GM12878 (cell line): ENCODE results near the gene KLRC2. TPM values are rescaled to one million over a fixed set of nuclear protein-coding genes. Genes with fewer than 3 reads are reported as not detected.
A peak's percentile ranks its signal among the peaks of the same experiment; 100 is the strongest.
"Not testable (repeated sequence)": the region's sequence is repeated elsewhere in the genome, so short reads cannot be mapped to it uniquely, and the experiment has no call there.

Source experiments
- ATAC-seq: fragments of 200-7000 bp; cut with Tn5 transposase; 3 replicates; pipeline ENCODE4 v1.9.1; 2020; ENCODE audit warnings: mild to moderate bottlenecking, moderate library complexity
- BruUV-seq: library from RNA; stranded (reverse); fragments of 400-500 nt; replicated peaks from 2 replicates; lab custom pipeline; 2021; lab: Mats Ljungman, UMichigan
- CTCF ChIA-PET: fragments of 300-600 bp; sonication (Branson Sonifier 250); formaldehyde crosslinking; extraction: SDS; loops from one replicate; lab custom pipeline; 2021; ENCODE audit warnings: inconsistent platforms; lab: Yijun Ruan, JAX
- POLR2A ChIA-PET: fragments of 350-600 bp; formaldehyde crosslinking; extraction: SDS; loops from one replicate; lab custom pipeline; 2021; ENCODE audit warnings: inconsistent platforms; lab: Charles Lee
- RAD21 ChIA-PET: fragments of 300-600 bp; sonication (Branson Sonifier 250); formaldehyde crosslinking; loops from one replicate; lab custom pipeline; 2023; ENCODE audit warnings: antibody characterized with exemption; ENCODE audit not compliant: unreplicated experiment; lab: Charles Lee
- SMC1A ChIA-PET: fragments of 300-600 bp; sonication (Branson Sonifier 250); formaldehyde crosslinking; loops from one replicate; lab custom pipeline; 2023; ENCODE audit not compliant: unreplicated experiment, uncharacterized antibody; lab: Charles Lee
- DNase-seq: peaks from one replicate; pipeline ENCODE4 v3.0.0-alpha.2; 2011; ENCODE audit warnings: low read depth, low spot score
- FAIRE-seq: peaks from 3 replicates; lab custom pipeline; 2011; peaks lifted over from hg19 to GRCh38; lab: Jason Lieb, UNC
- H2AFZ ChIP-seq: 2 replicates; pipeline ENCODE4 v1.6.0; 2011; ENCODE audit warnings: low read depth, low read length, control low read depth; ENCODE audit not compliant: control insufficient read depth
- H3K27ac ChIP-seq: 2 replicates; pipeline ENCODE4 v1.5.1; 2011; ENCODE audit warnings: control low read depth; ENCODE audit not compliant: control insufficient read depth, insufficient read depth
- H3K27me3 ChIP-seq, 2 experiments: replicated peaks in 1 of 2; 2 replicates each; pipeline versions ENCODE4 v1.6.0 to v1.6.1; 2011; ENCODE audit warnings: low read length in 1 of 2; ENCODE audit not compliant: control insufficient read depth in 2 of 2, insufficient read depth in 2 of 2
- H3K36me3 ChIP-seq, 2 experiments: 2 replicates each; pipeline ENCODE4 v1.5.1; 2011; ENCODE audit warnings: low read length in 1 of 2; ENCODE audit not compliant: control insufficient read depth in 2 of 2, insufficient read depth in 2 of 2
- H3K4me1 ChIP-seq: 2 replicates; pipeline ENCODE4 v1.6.1; 2011; ENCODE audit warnings: mild to moderate bottlenecking, low read length, moderate library complexity, mixed read lengths; ENCODE audit not compliant: control insufficient read depth, insufficient read depth
- H3K4me2 ChIP-seq: 2 replicates; pipeline ENCODE4 v1.6.0; 2011; ENCODE audit warnings: control low read depth; ENCODE audit not compliant: control insufficient read depth, insufficient read depth
- H3K4me3 ChIP-seq: fragments of 200-600 bp; sonication (generic); 2 replicates; pipeline ENCODE4 v1.5.1; 2016
- H3K79me2 ChIP-seq: 2 replicates; pipeline ENCODE4 v1.6.0; 2011; ENCODE audit warnings: low read length; ENCODE audit not compliant: control insufficient read depth, insufficient read depth
- H3K9ac ChIP-seq: 2 replicates; pipeline ENCODE4 v1.8.0; 2011; ENCODE audit warnings: low read length, control low read depth, mixed read lengths; ENCODE audit not compliant: control insufficient read depth, insufficient read depth
- H3K9me3 ChIP-seq: replicated peaks from 3 replicates; pipeline ENCODE4 v1.5.1; 2011; ENCODE audit warnings: mild to moderate bottlenecking, low read length; ENCODE audit not compliant: control insufficient read depth, insufficient read depth
- H4K20me1 ChIP-seq: 2 replicates; pipeline ENCODE4 v1.6.0; 2011; ENCODE audit not compliant: control insufficient read depth, insufficient read depth
- JUNB ChIP-seq: IDR thresholded peaks from 2 replicates; pipeline ENCODE4 v1.6.1; 2016; ENCODE audit warnings: antibody characterized with exemption, mild to moderate bottlenecking
- WGBS: methylation state at CpG from one replicate; pipeline ENCODE4 v1.1.6; 2016; ENCODE audit warnings: low lambda C conversion rate; ENCODE audit not compliant: insufficient replicate concordance, insufficient coverage; ENCODE audit errors: missing lambda C conversion rate; 5-methylcytosine and 5-hydroxymethylcytosine counted together
- in situ Hi-C: fragments of 300-500 bp; cut with MboI; formaldehyde crosslinking; loops from 9 replicates; pipeline ENCODE4 v1.14.3; 2018; ENCODE audit warnings: mixed read lengths
- intact Hi-C: fragments of 100-400 bp; cut with micrococcal nuclease; formaldehyde crosslinking; loops from one replicate; pipeline ENCODE4 v1.14.2; 2022; ENCODE audit not compliant: unreplicated experiment
- polyA plus RNA-seq, 11 experiments: library from polyadenylated mRNA; depleted of rRNA in 4 of 11; unstranded in 6 of 11; stranded (reverse) in 5 of 11; fragments of >200 nt; fragmentation: Nextera tagmentation in 4 of 11; fragmentation: Illumina TruSeq in 1 of 11; extraction: Ambion mirVana in 4 of 11; extraction: Trizol in 1 of 11; gene quantifications; 1 replicate in 1 of 11; 2 replicates in 10 of 11; pipeline versions ENCODE4 v1.2.1 to v1.2.3, GENCODE V29; 2011 to 2016; ENCODE audit warnings: inconsistent platforms in 2 of 11, missing spikeins in 2 of 11, low read depth in 1 of 11
- total RNA-seq, 4 experiments: library from RNA; depleted of rRNA in 3 of 4; stranded (reverse); fragments of >200 nt in 3 of 4; fragmentation: Illumina TruSeq in 1 of 4; extraction: Trizol in 1 of 4; gene quantifications; 2 replicates each; pipeline versions ENCODE4 v1.2.1 to v1.2.3, GENCODE V29; 2013 to 2021

The KLRC2 gene
- total and polyA plus RNA-seq, 10 of the 15 experiments (the other 5 are each of a cell fraction or from before 2014, with no cell fraction given): 0.15 to 0.40 (median 0.20) TPM; not detected in 5

- FAIRE-seq (peak; percentile 94), ATAC-seq (peak; percentile 44)
- H3K4me3 ChIP-seq, DNase-seq, H3K27ac ChIP-seq, H3K4me2 ChIP-seq, intact Hi-C loops, CTCF ChIA-PET, H4K20me1 ChIP-seq, H3K79me2 ChIP-seq, BruUV-seq, H3K27me3 ChIP-seq, H3K9ac ChIP-seq, SMC1A ChIA-PET, RAD21 ChIA-PET, H3K4me1 ChIP-seq, in situ Hi-C loops, H2AFZ ChIP-seq, H3K36me3 ChIP-seq, POLR2A ChIA-PET, H3K9me3 ChIP-seq: not testable (repeated sequence)
- 11% methylated on average over 2 of the region's 3 CpGs for WGBS
Observed at GRCh38 chr12:10422159-10422558, 13.7 kb downstream of the KLRC2 start.

DNA sequence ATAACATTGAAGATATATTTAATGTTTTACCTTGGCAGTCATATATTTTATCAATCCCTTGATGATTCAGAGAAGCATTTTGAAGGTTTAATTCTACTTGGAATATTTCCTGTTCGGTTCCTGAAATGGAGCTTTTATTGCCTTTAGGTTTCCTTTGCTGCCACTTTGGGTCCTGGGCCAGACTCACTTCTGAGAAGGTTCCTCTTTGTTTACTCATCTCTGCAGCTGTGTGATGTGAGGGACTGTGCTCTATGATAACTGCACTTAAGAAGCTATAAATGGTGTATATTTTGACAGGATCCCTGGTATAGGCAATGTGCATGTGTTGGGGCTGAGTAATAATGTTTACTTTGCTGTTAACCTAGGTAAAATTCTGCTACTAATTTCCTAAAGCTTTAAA lies 15.5 kb downstream of the KLRC2 start, which contains the start of gene KLRC3:
Gene KLRC3, minus strand, starts transcription at position 262 of the 400 bp plus-strand sequence. Its CDS starts 45 bp downstream, at position 217.
- H3K27me3 ChIP-seq, H3K4me1 ChIP-seq, H4K20me1 ChIP-seq, BruUV-seq, H3K36me3 ChIP-seq, CTCF ChIA-PET, H3K9ac ChIP-seq, POLR2A ChIA-PET, intact Hi-C loops, H3K79me2 ChIP-seq, H3K4me3 ChIP-seq, SMC1A ChIA-PET, in situ Hi-C loops, H3K9me3 ChIP-seq, H2AFZ ChIP-seq, H3K4me2 ChIP-seq, DNase-seq, H3K27ac ChIP-seq, FAIRE-seq, RAD21 ChIA-PET: not testable (repeated sequence)
- peak; percentile 38; the same call in 1 of the 2 replicates for TF ChIP-seq JUNB
- peak; percentile 48; the same call in 1 of the 3 replicates for ATAC-seq
- WGBS: 5% methylated on average over 1 of the region's 1 CpG
